AG09309 (cell line): Measurements from ENCODE around the gene ATG10.
"Not testable (repeated sequence)": the region's sequence is repeated elsewhere in the genome, so short reads cannot be mapped to it uniquely, and the experiment has no call there.

Experiments used
- DNase-seq: peaks from one replicate; pipeline ENCODE4 v3.0.0-alpha.2; 2010; ENCODE audit warnings: low read depth
- H3K4me3 ChIP-seq: 2 replicates; pipeline ENCODE4 v1.5.1; 2011; ENCODE audit warnings: mild to moderate bottlenecking, low read depth, low read length, moderate library complexity; ENCODE audit not compliant: control insufficient read depth
- CTCF ChIP-seq: IDR thresholded peaks from 2 replicates; pipeline ENCODE4 v1.5.1; 2011; ENCODE audit warnings: mild to moderate bottlenecking, low read depth, low read length, inconsistent platforms; ENCODE audit not compliant: insufficient read depth, control insufficient read depth; ENCODE audit errors: missing control alignments

Gene ATG10

GRCh38 chr5:82054004-82054710 lies 82.3 kb downstream of the ATG10 start:
- TF ChIP-seq CTCF, result no peak
- no peak overlapping the region for H3K4me3 ChIP-seq
- no peak for DNase-seq

- no peak for TF ChIP-seq CTCF
- no peak overlapping the region for H3K4me3 ChIP-seq
- DNase-seq, result no peak
These were observed 85.2 kb downstream of the ATG10 start for GRCh38 chr5:82057051-82057450.

GRCh38 chr5:82058710-82059109 lies 86.9 kb downstream of the ATG10 start:
- TF ChIP-seq CTCF, result no peak
- no peak overlapping the region for H3K4me3 ChIP-seq
- DNase-seq, result no peak

- DNase-seq, result no peak
- no peak for TF ChIP-seq CTCF
- H3K4me3 ChIP-seq, result no peak overlapping the region
These were observed 95.0 kb downstream of the ATG10 start for GRCh38 chr5:82066791-82067190.

GRCh38 chr5:82068042-82068441 lies 96.2 kb downstream of the ATG10 start:
- not testable (repeated sequence) for H3K4me3 ChIP-seq, DNase-seq

GRCh38 chr5:82068723-82069122 lies 96.9 kb downstream of the ATG10 start:
- DNase-seq, result no peak
- TF ChIP-seq CTCF, result no peak
- no peak overlapping the region for H3K4me3 ChIP-seq

- no peak overlapping the region for H3K4me3 ChIP-seq
- TF ChIP-seq CTCF, result no peak
- DNase-seq, result no peak
These were observed 100.3 kb downstream of the ATG10 start for GRCh38 chr5:82072138-82072537.
